CD4-positive, alpha-beta T cell treated with Interleukin-15 for 4 hours (primary cell): Measurements from ENCODE around the gene ELOVL7.
"Not testable (repeated sequence)": the region's sequence is repeated elsewhere in the genome, so short reads cannot be mapped to it uniquely, and the experiment has no call there.

Source experiments
- DNase-seq: peaks from one replicate; pipeline ENCODE4 v3.0.0-alpha.2; 2020; ENCODE audit warnings: low spot score

The ELOVL7 gene

GRCh38 chr5:60715201-60715928 lies 128.7 kb downstream of the ELOVL7 start:
- DNase-seq, result not testable (repeated sequence)

GRCh38 chr5:60712950-60713349 lies 131.1 kb downstream of the ELOVL7 start:
- no peak for DNase-seq

- DNase-seq, result not testable (repeated sequence)
Measured at GRCh38 chr5:60711892-60712291, 132.2 kb downstream of the ELOVL7 start.

- no peak for DNase-seq
Measured at GRCh38 chr5:60710362-60710761, 133.7 kb downstream of the ELOVL7 start.

GRCh38 chr5:60705144-60705543 lies 138.9 kb downstream of the ELOVL7 start:
- no peak for DNase-seq

- DNase-seq, result no peak
Measured at GRCh38 chr5:60703944-60704343, 140.1 kb downstream of the ELOVL7 start.
